ENCODE results near the gene MLXIPL.
"Not testable (repeated sequence)": the region's sequence is repeated elsewhere in the genome, so short reads cannot be mapped to it uniquely, and the experiment has no call there.

The MLXIPL gene, protein sequence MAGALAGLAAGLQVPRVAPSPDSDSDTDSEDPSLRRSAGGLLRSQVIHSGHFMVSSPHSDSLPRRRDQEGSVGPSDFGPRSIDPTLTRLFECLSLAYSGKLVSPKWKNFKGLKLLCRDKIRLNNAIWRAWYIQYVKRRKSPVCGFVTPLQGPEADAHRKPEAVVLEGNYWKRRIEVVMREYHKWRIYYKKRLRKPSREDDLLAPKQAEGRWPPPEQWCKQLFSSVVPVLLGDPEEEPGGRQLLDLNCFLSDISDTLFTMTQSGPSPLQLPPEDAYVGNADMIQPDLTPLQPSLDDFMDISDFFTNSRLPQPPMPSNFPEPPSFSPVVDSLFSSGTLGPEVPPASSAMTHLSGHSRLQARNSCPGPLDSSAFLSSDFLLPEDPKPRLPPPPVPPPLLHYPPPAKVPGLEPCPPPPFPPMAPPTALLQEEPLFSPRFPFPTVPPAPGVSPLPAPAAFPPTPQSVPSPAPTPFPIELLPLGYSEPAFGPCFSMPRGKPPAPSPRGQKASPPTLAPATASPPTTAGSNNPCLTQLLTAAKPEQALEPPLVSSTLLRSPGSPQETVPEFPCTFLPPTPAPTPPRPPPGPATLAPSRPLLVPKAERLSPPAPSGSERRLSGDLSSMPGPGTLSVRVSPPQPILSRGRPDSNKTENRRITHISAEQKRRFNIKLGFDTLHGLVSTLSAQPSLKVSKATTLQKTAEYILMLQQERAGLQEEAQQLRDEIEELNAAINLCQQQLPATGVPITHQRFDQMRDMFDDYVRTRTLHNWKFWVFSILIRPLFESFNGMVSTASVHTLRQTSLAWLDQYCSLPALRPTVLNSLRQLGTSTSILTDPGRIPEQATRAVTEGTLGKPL
- 0 reads per million in 2 experiments for total RNA-seq

DNA sequence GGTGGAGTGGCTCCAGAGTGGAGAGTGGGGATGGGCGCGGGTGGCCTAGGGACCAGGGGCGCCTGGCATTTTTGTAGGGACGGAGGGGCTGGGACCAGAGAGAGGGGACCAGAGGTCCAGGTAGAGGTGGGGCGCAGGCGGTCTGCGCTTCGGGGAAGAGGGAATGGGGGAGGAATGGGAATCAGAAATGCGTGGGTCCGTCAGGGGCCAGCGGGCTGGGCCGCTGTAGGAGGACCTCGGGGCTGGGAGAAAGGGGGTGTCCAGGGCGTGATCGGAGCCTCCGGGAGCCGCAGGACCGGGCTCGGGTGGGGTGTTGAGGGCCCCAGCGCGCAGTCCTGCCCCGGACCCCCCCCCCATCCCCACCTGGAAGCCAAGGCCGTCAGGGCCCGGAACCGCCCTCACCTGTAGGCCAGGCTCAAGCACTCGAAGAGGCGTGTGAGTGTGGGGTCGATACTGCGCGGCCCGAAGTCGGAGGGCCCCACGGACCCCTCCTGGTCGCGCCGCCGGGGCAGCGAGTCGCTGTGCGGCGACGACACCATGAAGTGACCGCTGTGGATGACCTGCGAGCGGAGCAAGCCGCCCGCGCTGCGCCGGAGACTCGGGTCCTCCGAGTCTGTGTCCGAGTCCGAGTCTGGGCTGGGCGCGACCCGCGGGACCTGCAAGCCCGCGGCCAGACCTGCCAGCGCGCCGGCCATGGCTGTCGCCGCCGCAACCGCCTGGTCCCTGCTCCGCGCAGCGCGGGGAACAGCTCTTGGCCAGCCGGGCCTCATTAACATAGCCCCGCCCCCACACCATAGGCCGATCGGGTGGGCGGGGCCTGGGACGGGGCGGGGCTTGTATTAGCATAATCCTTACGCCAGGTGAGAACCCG is at the start of gene MLXIPL:
TSS of gene MLXIPL (minus strand) at position 725 of the 871 bp plus-strand sequence. CDS start at position 695, 30 bp downstream.
- DNase-seq (ENCODE audit: low read depth), result peak; percentile 38

DNA sequence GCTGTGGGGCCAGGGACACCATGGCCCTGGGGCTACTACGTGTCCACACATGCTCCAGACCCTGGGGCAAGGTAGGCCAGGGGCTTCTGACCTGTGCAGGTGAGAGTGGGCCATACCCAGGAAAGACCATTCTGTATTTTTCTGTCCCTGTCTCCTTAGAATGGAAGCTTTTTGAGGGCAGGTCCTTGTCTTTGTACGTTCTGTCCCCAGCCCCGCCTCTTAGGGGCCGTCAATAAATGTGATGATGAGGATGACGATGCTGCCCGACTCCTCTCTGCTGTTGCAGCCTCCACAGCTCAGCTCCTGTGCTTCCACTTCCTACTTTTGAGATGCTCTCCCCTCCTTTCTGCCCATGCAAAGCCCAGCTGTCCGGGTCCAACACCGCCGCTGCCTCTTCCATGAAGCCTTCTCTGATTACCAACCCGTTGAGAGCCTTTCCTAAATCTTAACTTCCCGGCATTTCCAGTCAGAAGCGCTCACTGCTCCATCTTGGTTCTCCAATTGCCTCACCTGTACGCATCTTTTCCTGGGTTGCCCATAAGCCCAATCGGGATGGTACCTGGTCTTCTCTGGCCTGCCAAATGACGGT is 47.6 kb upstream of the MLXIPL start:
- no peak for DNase-seq (ENCODE audit: low read depth)

DNA sequence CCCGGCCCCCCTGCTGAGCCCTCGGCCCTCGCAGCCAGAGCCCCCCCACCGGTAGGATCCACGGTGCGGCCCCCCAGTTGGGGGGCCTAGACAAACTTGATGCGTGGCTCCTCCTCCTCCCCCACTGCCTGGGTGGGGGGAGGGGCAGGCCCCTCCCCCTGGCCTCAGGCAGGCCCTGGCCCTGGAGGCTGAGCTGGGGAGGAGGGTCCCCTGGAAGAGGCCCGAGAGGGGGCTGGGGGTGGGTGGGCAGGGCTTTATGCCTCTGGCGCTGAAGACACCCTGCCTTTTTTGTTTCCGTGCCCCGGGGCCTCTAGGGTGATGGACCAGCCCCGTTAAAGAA is 47.0 kb upstream of the MLXIPL start:
- no peak for DNase-seq (ENCODE audit: low read depth)

DNA sequence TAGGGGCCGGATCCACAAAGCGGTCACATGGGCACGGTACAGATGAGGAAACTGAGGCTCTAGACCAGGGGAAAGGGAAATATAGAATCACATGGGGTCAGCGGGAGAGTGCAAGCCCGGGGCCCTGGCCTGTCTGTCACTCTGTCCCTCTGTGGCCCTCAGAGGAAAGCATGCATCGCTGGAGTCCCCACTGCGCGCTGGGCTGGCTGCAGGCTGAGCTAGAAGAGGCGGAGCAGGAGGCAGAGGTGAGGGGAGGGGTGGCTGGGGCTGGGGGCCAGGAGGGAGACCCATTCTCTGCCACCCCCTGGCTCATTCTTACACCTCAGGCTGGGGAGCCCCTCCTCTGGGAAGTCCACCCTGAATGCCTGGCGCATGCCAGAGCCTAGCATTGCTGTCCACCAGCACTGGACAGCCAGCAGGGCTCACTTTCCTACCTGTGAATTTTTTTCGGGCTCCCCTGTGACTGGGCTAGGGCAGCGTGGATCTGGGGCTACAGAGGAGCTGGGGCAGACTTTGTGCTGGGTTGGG is 45.6 kb upstream of the MLXIPL start:
- no peak for DNase-seq (ENCODE audit: low read depth)

DNA sequence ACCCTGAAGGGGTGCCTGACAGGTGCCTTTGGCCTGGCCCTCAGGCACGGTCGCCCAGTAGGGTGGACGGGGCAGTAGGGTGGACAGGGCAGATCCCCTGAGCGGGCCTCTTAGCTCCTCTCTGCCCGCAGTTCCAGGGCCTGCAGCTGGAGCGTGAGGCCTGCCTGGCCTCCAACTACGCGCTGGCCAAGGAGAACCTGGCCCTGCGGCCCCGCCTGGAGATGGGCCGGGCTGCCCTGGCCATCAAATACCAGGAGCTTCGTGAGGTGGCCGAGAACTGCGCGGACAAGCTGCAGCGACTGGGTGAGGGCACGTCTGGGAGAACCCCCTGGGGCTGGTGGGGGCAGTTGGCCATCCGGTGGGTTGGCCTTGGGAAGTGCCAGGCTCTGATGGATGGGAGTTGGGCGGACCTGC is 45.0 kb upstream of the MLXIPL start:
- DNase-seq (ENCODE audit: low read depth), result no peak

DNA sequence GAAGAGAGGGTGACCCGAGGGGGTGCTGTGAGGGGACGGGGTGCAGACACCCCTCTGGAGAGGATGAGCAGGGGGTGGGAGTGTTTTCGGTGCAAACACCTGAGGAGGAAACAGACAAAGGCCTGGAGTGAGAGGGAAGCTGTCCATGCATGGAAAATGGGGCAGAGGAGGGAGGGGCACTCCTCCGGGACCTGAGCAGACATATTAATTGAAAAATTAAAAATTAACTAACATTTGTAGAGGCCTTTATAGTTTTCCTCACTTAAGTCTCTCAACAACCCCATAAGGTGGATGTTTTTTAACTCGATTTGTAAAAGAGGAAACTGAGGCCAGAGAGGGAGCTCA is 44.5 kb upstream of the MLXIPL start:
- DNase-seq (ENCODE audit: low read depth), result no peak

DNA sequence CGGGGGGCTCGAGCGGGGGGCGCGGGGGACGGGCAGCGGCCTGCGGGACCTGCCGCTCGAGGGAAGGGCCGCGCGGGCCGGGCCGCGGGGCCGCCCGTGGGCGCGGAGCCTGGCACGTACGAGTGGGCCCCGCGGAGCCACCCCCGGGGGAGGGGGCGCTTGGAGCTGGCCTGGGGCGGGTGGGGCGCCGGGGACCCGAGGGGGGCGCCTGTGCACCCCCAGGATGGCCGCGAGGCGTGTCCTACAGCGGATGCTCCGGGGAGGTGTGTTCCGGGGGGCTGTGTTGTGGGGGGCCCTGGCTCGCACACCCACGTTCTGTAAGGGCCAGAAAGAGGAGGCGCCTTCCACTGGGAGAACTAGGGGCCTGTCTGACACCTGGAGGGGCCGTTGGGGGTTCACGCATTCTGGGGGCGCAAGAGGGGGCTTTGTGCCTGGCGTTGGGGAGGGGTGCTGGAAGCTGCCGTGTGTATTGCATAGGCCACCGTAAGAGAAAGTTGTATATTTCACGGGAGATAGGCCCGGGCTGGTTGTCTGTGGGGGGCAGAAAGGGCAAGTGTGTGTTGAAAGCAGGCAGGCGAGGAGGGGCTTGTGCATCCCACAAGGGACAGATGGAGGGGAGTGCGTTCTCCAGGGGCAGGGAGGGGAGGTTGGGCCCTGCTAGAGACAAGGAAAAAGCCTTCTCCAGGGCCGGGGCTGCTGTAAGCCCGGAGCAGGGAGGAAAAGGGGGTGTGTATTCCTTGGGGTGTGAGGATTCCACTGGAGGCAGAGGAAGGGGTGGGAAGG is 44.0 kb upstream of the MLXIPL start:
- no peak for DNase-seq (ENCODE audit: low read depth)

DNA sequence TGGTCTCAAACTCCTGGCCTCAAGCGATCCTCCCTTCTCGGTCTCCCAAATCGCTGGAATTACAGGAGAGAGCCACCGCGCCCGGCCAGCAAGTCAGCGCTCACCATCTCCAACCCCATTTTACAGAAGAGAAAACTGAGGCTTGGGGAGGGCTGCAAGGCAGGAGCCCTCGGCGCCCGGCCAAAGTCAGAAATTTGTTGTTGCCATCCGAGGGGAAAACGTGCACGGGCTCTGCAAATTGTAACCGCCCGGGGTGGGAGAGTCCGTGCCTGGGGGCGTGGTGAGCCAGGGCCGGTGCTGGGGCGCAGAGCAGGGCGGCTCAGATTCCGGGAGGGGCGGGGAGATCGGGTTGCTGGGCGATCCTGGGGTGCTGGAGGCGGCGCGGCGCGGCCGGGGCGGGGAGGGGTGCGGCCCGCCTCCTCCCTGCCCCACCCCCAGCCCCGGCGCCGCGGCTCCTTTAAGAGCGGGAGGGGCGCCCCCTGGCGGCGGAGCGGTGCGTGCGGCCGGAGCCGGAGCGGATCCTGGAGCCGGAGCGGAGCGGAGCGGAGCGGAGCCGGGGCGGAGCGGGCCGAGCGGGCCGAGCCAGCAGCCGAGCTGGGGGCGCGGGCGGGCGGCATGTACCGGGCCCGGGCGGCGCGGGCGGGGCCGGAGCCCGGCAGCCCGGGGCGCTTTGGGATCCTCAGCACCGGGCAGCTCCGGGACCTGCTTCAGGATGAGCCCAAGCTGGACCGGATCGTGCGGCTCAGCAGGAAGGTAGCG is 43.2 kb upstream of the MLXIPL start, which contains the start of gene VPS37D:
TSS of gene VPS37D (plus strand) at position 488 of the 759 bp plus-strand sequence. CDS start at position 616, 128 bp downstream.
- peak; percentile 89 for DNase-seq (ENCODE audit: low read depth)

DNA sequence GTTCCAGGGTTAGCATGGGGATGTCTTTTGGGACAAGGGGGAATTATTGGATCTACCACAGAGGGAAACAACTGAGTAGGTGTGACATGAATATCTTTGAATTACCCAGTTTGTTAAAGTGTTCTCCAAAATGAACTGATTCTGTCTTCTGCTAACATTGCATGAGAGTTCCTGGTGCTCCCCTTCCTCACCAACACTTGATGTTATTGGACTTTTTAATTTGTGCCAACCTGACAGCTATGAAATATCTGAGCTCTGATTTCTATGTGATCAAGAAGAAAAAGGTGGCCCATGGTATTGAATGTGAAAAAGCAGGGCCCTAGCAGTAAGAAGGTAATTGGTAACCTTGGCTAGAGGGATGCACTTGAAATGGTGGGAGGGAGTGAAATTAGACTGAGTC is 38.7 kb upstream of the MLXIPL start:
- no peak for DNase-seq (ENCODE audit: low read depth)

DNA sequence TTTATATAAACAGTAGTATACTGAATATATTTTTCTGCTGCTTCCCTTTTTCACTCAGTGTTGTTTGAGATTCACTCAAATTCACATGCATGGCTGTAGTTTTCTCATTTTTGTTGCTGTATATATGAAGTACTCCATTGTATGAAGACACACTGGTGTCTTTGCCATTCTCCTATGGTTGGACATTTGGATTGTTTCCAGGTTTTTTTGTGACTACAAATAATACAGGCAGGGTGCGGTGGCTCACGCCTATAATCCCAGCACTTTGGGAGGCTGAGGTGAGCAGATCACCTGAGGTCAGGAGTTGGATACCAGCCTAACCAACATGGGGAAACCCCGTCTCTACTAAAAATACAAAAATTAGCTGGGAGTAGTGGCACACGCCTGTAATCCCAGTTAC is 36.3 kb upstream of the MLXIPL start:
- DNase-seq (ENCODE audit: low read depth), result not testable (repeated sequence)

DNA sequence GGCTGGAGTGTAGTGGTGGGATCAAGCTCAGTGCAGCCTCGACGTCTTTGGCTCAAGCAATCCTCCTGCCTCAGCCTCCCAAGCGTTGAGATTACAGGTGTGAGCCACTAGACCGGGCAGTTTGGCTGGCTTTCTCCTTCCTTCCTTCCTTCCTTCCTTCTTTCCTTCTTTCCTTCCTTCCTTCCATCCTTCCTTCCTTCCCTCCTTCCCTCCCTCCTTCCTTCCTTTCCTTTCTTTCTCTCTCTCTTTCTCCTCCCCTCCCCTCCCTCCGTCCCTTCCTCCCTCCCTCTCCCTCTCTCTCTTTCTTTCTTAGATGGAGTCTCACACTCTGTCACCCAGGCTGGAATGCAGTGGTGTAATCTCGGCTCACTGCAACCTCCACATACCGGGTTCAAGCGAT is 35.7 kb upstream of the MLXIPL start:
- no peak for DNase-seq (ENCODE audit: low read depth)

DNA sequence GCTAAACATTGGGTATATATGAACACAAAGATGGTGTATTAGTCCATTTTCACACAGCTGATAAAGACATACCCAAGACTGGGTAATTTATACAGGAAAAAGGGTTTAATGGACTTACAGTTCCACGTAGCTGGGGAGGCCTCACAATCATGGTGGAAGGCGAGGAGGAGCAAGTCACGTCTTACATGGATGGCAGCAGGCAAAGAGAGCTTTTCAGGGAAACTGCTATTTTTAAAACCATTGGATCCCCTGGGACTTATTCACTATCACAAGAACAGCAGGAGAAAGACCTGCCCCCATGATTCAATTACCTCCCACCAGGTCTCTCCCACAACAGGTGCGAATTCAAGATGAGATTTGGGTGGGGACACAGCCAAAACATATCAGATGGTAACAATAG is 31.0 kb upstream of the MLXIPL start:
- DNase-seq (ENCODE audit: low read depth), result not testable (repeated sequence)

DNA sequence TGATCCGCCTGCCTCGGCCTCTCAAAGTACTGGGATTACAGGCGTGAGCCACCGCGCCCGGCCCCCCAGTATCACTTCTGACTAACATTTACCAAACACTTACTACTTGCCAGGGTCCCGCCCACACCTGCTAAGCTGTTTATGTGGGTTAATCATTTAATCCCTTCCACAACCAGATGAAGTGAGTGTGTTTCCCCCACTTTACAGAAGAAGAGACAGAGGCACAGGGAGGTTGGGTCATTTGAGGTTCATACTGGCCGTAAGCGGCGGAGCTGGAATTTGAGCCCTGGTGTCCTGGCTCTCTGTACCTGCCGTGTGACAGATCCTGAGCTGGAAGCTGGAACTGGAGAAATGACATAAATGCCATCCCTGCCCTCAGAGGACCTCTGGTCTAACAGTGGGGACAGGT is 28.2 kb upstream of the MLXIPL start:
- DNase-seq (ENCODE audit: low read depth), result no peak

DNA sequence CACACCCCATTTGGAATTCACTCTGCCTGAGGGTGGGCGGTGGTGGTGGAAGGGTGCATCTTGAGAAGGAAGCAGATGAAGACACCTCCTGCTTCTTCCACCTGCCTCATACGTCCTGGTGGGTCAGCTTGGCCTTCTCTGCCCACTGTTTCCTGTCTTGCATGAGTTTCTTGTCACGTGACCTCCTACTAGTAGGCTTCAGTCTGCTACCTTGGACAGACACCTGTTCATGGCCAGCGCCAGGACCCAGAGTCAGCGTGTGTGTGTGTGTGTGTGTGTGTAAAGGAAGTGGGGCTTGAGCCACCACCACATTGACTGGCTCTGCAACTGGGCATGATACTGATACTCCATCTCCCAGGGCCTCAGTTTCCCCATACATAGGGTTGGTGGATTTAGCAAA is 26.2 kb upstream of the MLXIPL start:
- DNase-seq (ENCODE audit: low read depth), result no peak

DNA sequence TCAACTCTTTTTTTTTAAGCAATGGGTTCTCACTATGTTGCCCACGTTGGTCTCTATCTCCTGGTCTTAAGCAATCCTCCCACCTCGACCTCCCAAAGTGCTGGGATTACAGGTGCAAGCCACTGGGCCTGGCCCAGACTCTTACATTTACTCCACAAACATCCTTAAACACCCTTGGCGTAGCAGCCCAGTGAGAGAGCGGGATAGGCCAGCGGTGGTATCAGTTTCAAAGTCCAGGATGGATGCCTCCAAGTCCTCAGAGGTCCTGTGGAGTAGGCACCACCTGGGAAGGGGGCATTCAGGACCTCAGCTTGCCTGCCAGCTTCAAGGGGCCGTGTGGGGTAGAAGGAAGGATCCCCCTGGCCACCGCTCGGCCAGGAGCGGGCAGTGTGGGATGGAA is 25.3 kb upstream of the MLXIPL start:
- DNase-seq (ENCODE audit: low read depth), result no peak

DNA sequence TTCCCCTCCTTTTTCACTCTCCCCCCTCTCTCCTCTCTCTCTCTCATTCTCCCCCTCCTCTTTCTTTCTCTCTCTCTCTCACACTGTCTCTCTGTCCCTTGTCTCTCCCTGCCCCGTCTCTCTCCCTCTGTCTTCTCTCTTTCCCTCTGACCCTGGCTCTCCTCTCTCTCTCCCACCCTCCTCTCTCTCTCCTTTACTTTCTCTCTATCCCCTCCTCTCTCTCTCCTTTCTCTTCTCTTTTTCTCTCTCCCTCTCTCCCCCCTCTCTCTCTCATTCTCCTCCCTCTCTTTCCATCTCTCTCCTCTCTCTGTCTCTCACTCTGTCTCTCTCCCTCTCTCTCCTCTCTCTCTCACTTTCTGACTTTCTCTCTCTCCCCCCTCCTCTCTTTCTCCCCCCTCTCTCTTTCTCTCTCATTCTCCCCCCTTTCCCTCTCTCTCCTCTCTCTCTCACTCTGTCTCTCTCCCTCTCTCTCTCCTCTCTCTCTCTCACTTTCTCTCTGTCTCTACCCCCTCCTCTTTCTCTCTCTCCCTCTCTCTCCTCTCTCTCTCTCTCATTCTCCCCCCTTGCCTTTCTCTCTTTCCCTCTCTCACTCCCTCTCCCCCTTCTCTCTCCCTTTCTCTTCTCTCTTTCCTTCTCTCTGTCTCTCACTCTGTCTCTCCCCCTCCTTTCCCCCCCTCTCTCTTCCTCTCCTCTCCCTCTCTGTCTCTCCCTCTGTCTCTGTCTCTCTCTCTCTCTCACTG is 24.4 kb upstream of the MLXIPL start:
- DNase-seq (ENCODE audit: low read depth), result no peak

DNA sequence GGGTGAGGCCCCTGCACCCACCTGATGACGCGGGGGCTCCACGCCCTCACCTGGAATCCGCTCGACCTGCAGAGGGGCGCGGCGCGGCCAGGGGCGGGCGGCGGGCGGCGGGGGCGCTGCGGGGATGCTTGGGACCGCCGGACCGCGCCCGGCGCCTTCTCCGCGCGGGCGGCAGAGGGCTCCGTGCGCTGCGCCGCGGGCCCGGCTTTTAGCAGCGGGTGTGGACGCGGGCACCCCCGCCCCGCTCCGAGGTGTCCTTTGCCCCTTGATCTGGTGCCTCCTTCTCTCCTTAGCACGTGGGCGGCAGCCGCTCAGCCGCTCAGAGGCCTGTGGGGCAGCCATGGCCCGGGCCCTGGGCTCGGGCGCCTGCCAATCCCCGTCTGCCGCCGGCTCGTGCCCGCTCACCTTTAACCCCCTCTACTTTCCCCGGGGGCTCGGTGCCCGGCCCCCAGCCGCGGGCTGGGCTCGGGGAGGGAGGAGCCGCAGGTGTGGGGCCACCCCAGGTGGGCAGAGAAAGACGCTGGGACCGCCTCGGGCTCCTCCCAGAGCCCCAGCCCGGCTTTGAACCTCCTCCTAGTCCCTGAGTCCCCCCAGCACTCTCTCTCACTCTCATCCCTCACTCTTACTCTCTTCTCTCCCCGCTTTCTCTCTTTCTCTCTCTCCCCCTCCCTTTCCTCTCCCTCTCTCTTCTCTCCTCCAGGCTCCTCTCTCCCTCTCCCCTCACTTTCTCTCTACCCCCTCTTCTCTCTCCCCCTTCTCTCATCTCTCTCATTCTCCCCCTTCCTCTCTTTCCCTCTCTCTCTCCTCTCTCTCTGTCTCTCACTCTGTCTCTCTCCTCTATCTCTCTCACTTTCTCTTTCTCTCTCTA is 23.6 kb upstream of the MLXIPL start:
- DNase-seq (ENCODE audit: low read depth), result no peak
